Right renal pelvis (tissue), 4 donors: ENCODE measurements around the gene TRO. TPM values are rescaled to one million over a fixed set of nuclear protein-coding genes. Genes with fewer than 3 reads are reported as not detected.

ENCODE experiments used
- DNase-seq, 4 donors: peaks; one replicate each; pipeline ENCODE4 v3.0.0-alpha.2; 2013; ENCODE audit warnings: low read depth in 4 of 4, low spot score in 3 of 4, missing footprints in 1 of 4
- polyA plus RNA-seq, 4 donors: library from polyadenylated mRNA; unstranded; fragments of 120-200 nt; gene quantifications; one replicate each; pipeline ENCODE4 v1.2.1, GENCODE V29; 2013; ENCODE audit not compliant: insufficient read length in 4 of 4

TRO gene
- 100 to 1,000 TPM in 3 of 4 donors, 10 to 100 TPM in 1; 98.6 to 111 (median 104) TPM for polyA plus RNA-seq

- peak; percentile 12 to 36 (median 24) for DNase-seq
Observed at GRCh38 chrX:54920610-54921426, at the start of gene TRO. TRO (plus strand) TSS chrX:54920824; CDS start chrX:54922247, 1,423 bp downstream.

- DNase-seq = no peak
Observed at GRCh38 chrX:54885740-54886139, 34.9 kb upstream of the TRO start.

- no peak for DNase-seq
Observed at GRCh38 chrX:54891573-54891972, 29.1 kb upstream of the TRO start.

GRCh38 chrX:54894159-54894558 lies 26.5 kb upstream of the TRO start:
- no peak for DNase-seq

GRCh38 chrX:54909941-54910340 lies 10.7 kb upstream of the TRO start:
- DNase-seq = no peak

- DNase-seq = peak; percentile 44 to 71 (median 50)
Observed at GRCh38 chrX:54921427-54922021, 900 bp downstream of the TRO start.

GRCh38 chrX:54922547-54922946 lies 1.9 kb downstream of the TRO start:
- no peak for DNase-seq

- DNase-seq = no peak
Observed at GRCh38 chrX:54923376-54923775, 2.8 kb downstream of the TRO start.

GRCh38 chrX:54926978-54927377 lies 6.4 kb downstream of the TRO start:
- DNase-seq = no peak

- no peak for DNase-seq
Observed at GRCh38 chrX:54928876-54929275, 8.3 kb downstream of the TRO start.

- no peak for DNase-seq
Observed at GRCh38 chrX:54930291-54931049, 9.8 kb downstream of the TRO start.

- no peak for DNase-seq
Observed at GRCh38 chrX:54931107-54931506, 10.5 kb downstream of the TRO start.

GRCh38 chrX:54933150-54933826 lies 12.7 kb downstream of the TRO start:
- DNase-seq = no peak

GRCh38 chrX:54934058-54934457 lies 13.4 kb downstream of the TRO start:
- DNase-seq = no peak

- no peak for DNase-seq
Observed at GRCh38 chrX:54934890-54935289, 14.3 kb downstream of the TRO start.

- no peak for DNase-seq
Observed at GRCh38 chrX:54935306-54935705, 14.7 kb downstream of the TRO start.

- DNase-seq = no peak
Observed at GRCh38 chrX:54937416-54937815, 16.8 kb downstream of the TRO start.

GRCh38 chrX:54944816-54945215 lies 24.2 kb downstream of the TRO start:
- no peak for DNase-seq

GRCh38 chrX:54945224-54945623 lies 24.6 kb downstream of the TRO start:
- DNase-seq = no peak

GRCh38 chrX:54950730-54951375 lies 30.2 kb downstream of the TRO start:
- no peak for DNase-seq
